ENCODE measurements around the gene LAMA2. TPM values are rescaled to one million over a fixed set of nuclear protein-coding genes. Genes with fewer than 3 reads are reported as not detected.

The LAMA2 gene
- total RNA-seq, 2 donors from 2014 or later, result 3.6 to 7.5 TPM

- H3K4me1 ChIP-seq, result no peaks in the 10 kb centered on the region
- H3K27ac ChIP-seq, result no peak overlapping the region
- no peaks in the 10 kb centered on the region for H3K36me3 ChIP-seq
- TF ChIP-seq, protein P1, sequence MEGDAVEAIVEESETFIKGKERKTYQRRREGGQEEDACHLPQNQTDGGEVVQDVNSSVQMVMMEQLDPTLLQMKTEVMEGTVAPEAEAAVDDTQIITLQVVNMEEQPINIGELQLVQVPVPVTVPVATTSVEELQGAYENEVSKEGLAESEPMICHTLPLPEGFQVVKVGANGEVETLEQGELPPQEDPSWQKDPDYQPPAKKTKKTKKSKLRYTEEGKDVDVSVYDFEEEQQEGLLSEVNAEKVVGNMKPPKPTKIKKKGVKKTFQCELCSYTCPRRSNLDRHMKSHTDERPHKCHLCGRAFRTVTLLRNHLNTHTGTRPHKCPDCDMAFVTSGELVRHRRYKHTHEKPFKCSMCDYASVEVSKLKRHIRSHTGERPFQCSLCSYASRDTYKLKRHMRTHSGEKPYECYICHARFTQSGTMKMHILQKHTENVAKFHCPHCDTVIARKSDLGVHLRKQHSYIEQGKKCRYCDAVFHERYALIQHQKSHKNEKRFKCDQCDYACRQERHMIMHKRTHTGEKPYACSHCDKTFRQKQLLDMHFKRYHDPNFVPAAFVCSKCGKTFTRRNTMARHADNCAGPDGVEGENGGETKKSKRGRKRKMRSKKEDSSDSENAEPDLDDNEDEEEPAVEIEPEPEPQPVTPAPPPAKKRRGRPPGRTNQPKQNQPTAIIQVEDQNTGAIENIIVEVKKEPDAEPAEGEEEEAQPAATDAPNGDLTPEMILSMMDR (IDR thresholded peaks at IDR 0.05), result no peak
- no peak overlapping the region for H3K9ac ChIP-seq (ENCODE audit: low read depth in 2 of 2, low read length in 2 of 2)
- intact Hi-C loops (cut with DNase I), result no loop called here
- no peak for DNase-seq
- H3K27me3 ChIP-seq, result no peaks in the 10 kb centered on the region
- H3K4me3 ChIP-seq, result no peak overlapping the region
- H3K9me3 ChIP-seq, result no peaks in the 10 kb centered on the region
Measured at GRCh38 chr6:129269891-129270290, 387.0 kb downstream of the LAMA2 start.

- intact Hi-C loops (cut with DNase I), result no loop called here
- Histone ChIP-seq H3K4me3 (no peak overlapping the region), H3K36me3 (no peaks in the 10 kb centered on the region), H3K9me3 (no peaks in the 10 kb centered on the region), H3K4me1 (no peaks in the 10 kb centered on the region), H3K9ac (ENCODE audit: low read depth in 2 of 2, low read length in 2 of 2) (no peak overlapping the region), H3K27ac (no peak overlapping the region), H3K27me3 (no peaks in the 10 kb centered on the region)
- DNase-seq, result no peak
- TF ChIP-seq, protein P1 (IDR thresholded peaks at IDR 0.05), result no peak
Measured at GRCh38 chr6:129270450-129270849, 387.5 kb downstream of the LAMA2 start.

GRCh38 chr6:129273161-129273560 is 390.2 kb downstream of the LAMA2 start:
- Histone ChIP-seq H3K27me3 (no peaks in the 10 kb centered on the region), H3K36me3 (no peaks in the 10 kb centered on the region), H3K4me3 (no peak overlapping the region), H3K27ac (no peak overlapping the region), H3K9ac (ENCODE audit: low read depth in 2 of 2, low read length in 2 of 2) (no peak overlapping the region), H3K9me3 (no peaks in the 10 kb centered on the region), H3K4me1 (no peaks in the 10 kb centered on the region)
- intact Hi-C loops (cut with DNase I), result no loop called here
- TF ChIP-seq, protein P1 (IDR thresholded peaks at IDR 0.05), result no peak
- no peak for DNase-seq

DNA sequence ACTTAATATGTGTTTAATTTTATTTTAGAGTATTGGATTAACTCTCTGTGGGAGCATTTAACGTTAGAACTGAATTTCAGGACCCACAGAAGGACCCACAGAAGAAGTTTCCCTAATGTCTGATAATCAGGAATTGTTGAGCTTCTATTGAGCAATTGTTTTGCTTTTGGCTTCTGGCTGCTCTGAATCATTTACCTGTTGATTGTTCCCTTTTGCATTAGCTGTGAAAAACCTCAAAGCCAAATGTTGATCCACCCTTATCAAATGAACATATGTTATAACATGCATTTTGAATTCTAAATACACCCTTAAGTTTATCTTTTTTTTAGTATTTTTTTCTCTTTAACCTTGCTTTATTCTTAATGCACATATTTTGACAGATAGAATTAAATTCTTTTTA is 393.5 kb downstream of the LAMA2 start:
- no peaks in the 10 kb centered on the region for H3K36me3 ChIP-seq
- DNase-seq, result no peak
- H3K9me3 ChIP-seq, result no peaks in the 10 kb centered on the region
- no peak overlapping the region for H3K9ac ChIP-seq (ENCODE audit: low read depth in 2 of 2, low read length in 2 of 2)
- no peak overlapping the region for H3K4me3 ChIP-seq
- no peaks in the 10 kb centered on the region for H3K27me3 ChIP-seq
- H3K4me1 ChIP-seq, result no peaks in the 10 kb centered on the region
- H3K27ac ChIP-seq, result no peak overlapping the region
- TF ChIP-seq, protein P1 (IDR thresholded peaks at IDR 0.05), result no peak
- intact Hi-C loops (cut with DNase I), result no loop called here

DNA sequence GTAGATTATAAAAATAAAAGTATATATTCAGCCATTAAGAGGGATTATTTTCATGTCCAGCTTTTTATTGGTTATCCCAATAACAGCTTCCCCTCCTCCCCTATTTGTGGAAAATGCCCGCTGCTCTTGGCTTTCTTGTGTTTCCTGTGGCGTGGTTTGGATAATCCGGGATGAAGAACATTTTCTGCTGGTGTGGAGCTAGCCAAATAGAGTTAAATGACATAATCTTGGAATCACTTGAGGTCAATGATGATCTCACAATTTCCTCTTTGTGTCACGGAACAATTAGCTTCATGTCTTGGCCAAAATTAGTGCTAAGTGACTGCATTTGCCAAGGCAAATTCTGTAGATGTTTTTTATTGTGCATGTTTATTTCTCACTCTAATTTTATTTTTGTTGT is 394.0 kb downstream of the LAMA2 start:
- H3K4me1 ChIP-seq, result no peaks in the 10 kb centered on the region
- H3K36me3 ChIP-seq, result no peaks in the 10 kb centered on the region
- H3K9ac ChIP-seq (ENCODE audit: low read depth in 2 of 2, low read length in 2 of 2), result no peak overlapping the region
- no peaks in the 10 kb centered on the region for H3K27me3 ChIP-seq
- DNase-seq, result no peak
- intact Hi-C loops (cut with DNase I), result no loop called here
- H3K9me3 ChIP-seq, result no peaks in the 10 kb centered on the region
- H3K4me3 ChIP-seq, result no peak overlapping the region
- H3K27ac ChIP-seq, result no peak overlapping the region
- TF ChIP-seq, protein P1 (IDR thresholded peaks at IDR 0.05), result no peak

Measured in colonic mucosa (tissue), 4 donors.